Measurements from ENCODE around the gene MAD2L2.

GRCh38 chr1:11695861-11696260 lies 14.9 kb upstream of the MAD2L2 start:
- TF ChIP-seq, protein P1, sequence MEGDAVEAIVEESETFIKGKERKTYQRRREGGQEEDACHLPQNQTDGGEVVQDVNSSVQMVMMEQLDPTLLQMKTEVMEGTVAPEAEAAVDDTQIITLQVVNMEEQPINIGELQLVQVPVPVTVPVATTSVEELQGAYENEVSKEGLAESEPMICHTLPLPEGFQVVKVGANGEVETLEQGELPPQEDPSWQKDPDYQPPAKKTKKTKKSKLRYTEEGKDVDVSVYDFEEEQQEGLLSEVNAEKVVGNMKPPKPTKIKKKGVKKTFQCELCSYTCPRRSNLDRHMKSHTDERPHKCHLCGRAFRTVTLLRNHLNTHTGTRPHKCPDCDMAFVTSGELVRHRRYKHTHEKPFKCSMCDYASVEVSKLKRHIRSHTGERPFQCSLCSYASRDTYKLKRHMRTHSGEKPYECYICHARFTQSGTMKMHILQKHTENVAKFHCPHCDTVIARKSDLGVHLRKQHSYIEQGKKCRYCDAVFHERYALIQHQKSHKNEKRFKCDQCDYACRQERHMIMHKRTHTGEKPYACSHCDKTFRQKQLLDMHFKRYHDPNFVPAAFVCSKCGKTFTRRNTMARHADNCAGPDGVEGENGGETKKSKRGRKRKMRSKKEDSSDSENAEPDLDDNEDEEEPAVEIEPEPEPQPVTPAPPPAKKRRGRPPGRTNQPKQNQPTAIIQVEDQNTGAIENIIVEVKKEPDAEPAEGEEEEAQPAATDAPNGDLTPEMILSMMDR (IDR thresholded peaks at IDR 0.05), result no peak
- TF ChIP-seq POLR2AphosphoS5 (IDR thresholded peaks at IDR 0.05) (no peak), POLR2A (IDR thresholded peaks at IDR 0.05) (no peak), EP300 (IDR thresholded peaks at IDR 0.05; ENCODE audit: low read depth) (no peak)

Measured in transverse colon (tissue), 4 donors.